Esophagus muscularis mucosa (tissue), 4 donors: ENCODE results near the gene BAIAP2. TPM values are rescaled to one million over a fixed set of nuclear protein-coding genes. Genes with fewer than 3 reads are reported as not detected.

Source experiments
- DNase-seq: peaks from one replicate; pipeline ENCODE4 v3.0.0-alpha.2; 2017; ENCODE audit errors: extremely low spot score
- H3K27ac ChIP-seq, 4 donors: fragments of 200-600 bp; sonication (generic); replicated peaks in 1 of 4; 1 replicate in 3 of 4; 2 replicates in 1 of 4; pipeline ENCODE4 v1.5.1; 2016 to 2019; ENCODE audit warnings: mild to moderate bottlenecking in 1 of 4
- H3K27me3 ChIP-seq, 4 donors: fragments of 200-600 bp; sonication (generic); one replicate each; pipeline versions ENCODE4 v1.5.1 to v1.6.0; 2016 to 2019
- H3K36me3 ChIP-seq, 4 donors: fragments of 200-600 bp; sonication (generic); one replicate each; pipeline ENCODE4 v1.5.1; 2016 to 2019
- H3K4me1 ChIP-seq, 4 donors: fragments of 200-600 bp; sonication (generic); one replicate each; pipeline ENCODE4 v1.5.1; 2016 to 2019
- H3K4me3 ChIP-seq, 4 donors: fragments of 200-600 bp; sonication (generic); 1 replicate in 2 of 4; 2 replicates in 2 of 4; pipeline ENCODE4 v1.5.1; 2016 to 2019; ENCODE audit warnings: mild to moderate bottlenecking in 4 of 4, moderate library complexity in 1 of 4
- H3K9me3 ChIP-seq, 4 donors: fragments of 200-600 bp; sonication (generic); 1 replicate in 3 of 4; 2 replicates in 1 of 4; pipeline ENCODE4 v1.5.1; 2016 to 2019
- EP300 ChIP-seq: sonication (generic); formaldehyde crosslinking; IDR thresholded peaks from one replicate; pipeline ENCODE4 v1.6.1; 2017; ENCODE audit warnings: antibody characterized with exemption
- POLR2A ChIP-seq: fragments of 450-650 bp; IDR thresholded peaks from one replicate; pipeline ENCODE4 v1.6.1; 2017; ENCODE audit warnings: antibody characterized with exemption, moderate library complexity, mild to moderate bottlenecking, low read depth
- POLR2AphosphoS5 ChIP-seq, 2 donors: sonication (generic); formaldehyde crosslinking; IDR thresholded peaks; one replicate each; pipeline ENCODE4 v1.6.1; 2017; ENCODE audit warnings: antibody characterized with exemption in 2 of 2
- WGBS: methylation state at CpG from one replicate; pipeline ENCODE4 v1.1.5; 2018; 5-methylcytosine and 5-hydroxymethylcytosine counted together
- intact Hi-C: fragments of 100-400 bp; cut with DNase I; formaldehyde crosslinking; loops from one replicate; pipeline ENCODE4 v1.15.1; 2023
- total RNA-seq, 4 donors: library from RNA; depleted of rRNA; stranded (reverse); fragments of >200 nt; gene quantifications; one replicate each; pipeline versions ENCODE4 v1.1.0 to v1.2.1, GENCODE V29; 2016
- TF ChIP-seq, protein P1 (sequence below), 3 experiments: fragments of 200-600 bp in 2 of 3; fragments of 450-650 bp in 1 of 3; sonication (generic) in 2 of 3; IDR thresholded peaks; one replicate each; pipeline ENCODE4 v1.5.1; 2017 to 2019; ENCODE audit warnings: antibody characterized with exemption in 3 of 3, mild to moderate bottlenecking in 2 of 3, moderate library complexity in 1 of 3

Gene BAIAP2
- total RNA-seq, 4 donors from 2014 or later, result 31.1 to 54.5 (median 36.7) TPM

DNA sequence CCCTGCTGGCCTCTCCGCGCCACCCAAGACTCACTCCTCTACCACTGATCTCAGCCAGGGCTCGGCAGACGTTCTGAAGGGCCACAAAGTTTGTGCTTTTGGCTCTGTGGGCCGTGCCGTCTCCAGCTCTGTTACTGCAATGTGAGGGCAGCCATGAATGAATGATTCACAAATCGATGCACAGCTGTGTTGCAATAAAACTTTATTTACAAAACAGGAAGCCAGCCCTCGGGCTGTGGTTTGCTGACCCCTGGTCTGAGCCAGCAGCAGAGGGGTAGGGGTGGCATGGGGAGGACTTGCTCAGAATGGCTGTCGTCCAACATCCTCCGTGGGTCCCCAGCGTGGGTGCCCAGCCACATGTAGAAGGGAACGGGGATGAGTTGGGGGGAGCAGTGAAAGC is 67.4 kb downstream of the BAIAP2 start:
- no peak for TF ChIP-seq EP300
- TF ChIP-seq, protein P1, sequence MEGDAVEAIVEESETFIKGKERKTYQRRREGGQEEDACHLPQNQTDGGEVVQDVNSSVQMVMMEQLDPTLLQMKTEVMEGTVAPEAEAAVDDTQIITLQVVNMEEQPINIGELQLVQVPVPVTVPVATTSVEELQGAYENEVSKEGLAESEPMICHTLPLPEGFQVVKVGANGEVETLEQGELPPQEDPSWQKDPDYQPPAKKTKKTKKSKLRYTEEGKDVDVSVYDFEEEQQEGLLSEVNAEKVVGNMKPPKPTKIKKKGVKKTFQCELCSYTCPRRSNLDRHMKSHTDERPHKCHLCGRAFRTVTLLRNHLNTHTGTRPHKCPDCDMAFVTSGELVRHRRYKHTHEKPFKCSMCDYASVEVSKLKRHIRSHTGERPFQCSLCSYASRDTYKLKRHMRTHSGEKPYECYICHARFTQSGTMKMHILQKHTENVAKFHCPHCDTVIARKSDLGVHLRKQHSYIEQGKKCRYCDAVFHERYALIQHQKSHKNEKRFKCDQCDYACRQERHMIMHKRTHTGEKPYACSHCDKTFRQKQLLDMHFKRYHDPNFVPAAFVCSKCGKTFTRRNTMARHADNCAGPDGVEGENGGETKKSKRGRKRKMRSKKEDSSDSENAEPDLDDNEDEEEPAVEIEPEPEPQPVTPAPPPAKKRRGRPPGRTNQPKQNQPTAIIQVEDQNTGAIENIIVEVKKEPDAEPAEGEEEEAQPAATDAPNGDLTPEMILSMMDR (IDR thresholded peaks at IDR 0.05), result no peak
- TF ChIP-seq POLR2A, result no peak
- TF ChIP-seq POLR2AphosphoS5 (IDR thresholded peaks at IDR 0.05), result no peak
- no peak overlapping the region for H3K4me3 ChIP-seq
- WGBS, result 86% methylated on average over 12 of the region's 12 CpGs
- peaks cover 12 to 33% (median 22%) of the 10 kb centered on the region in 4 donors for H3K4me1 ChIP-seq
- H3K9me3 ChIP-seq, result no peaks in the 10 kb centered on the region
- no peak for DNase-seq
- intact Hi-C loops, result no loop called here
- H3K27ac ChIP-seq, result no peak overlapping the region
- peaks cover 12 to 75% (median 65%) of the 10 kb centered on the region in 4 donors for H3K36me3 ChIP-seq
- H3K27me3 ChIP-seq, result no peaks in the 10 kb centered on the region

DNA sequence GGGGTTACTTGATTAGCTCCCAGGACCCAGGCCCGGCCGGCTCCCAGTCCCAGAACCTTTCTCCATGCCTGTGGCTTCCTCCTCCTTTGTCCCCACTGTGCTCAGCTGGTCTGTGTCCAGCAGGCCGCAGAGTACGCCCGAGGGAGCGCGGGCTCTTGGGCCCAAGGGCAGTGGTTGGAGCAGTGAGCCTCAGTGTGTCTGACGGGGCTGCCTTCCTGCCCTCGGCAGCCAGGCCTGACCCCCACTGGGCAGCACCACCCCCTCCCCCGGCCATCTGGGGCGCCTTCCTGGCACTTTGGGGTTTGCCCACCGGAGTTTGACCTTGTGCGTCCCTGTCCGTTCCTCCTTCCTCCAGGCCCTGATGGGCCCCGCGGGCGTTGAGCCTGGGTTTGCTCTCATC is 67.9 kb downstream of the BAIAP2 start:
- Histone ChIP-seq H3K4me1 (peaks cover 7 to 28% (median 16%) of the 10 kb centered on the region in 4 donors), H3K36me3 (peaks cover 16 to 80% (median 70%) of the 10 kb centered on the region in 4 donors), H3K4me3 (no peak overlapping the region), H3K27me3 (no peaks in the 10 kb centered on the region), H3K9me3 (no peaks in the 10 kb centered on the region), H3K27ac (no peak overlapping the region)
- 88% methylated on average over 10 of the region's 17 CpGs for WGBS
- intact Hi-C loops, result no loop called here
- TF ChIP-seq EP300, result no peak
- TF ChIP-seq, protein P1 (IDR thresholded peaks at IDR 0.05), result no peak
- TF ChIP-seq POLR2A, result no peak
- TF ChIP-seq POLR2AphosphoS5 (IDR thresholded peaks at IDR 0.05), result no peak
- DNase-seq, result no peak

DNA sequence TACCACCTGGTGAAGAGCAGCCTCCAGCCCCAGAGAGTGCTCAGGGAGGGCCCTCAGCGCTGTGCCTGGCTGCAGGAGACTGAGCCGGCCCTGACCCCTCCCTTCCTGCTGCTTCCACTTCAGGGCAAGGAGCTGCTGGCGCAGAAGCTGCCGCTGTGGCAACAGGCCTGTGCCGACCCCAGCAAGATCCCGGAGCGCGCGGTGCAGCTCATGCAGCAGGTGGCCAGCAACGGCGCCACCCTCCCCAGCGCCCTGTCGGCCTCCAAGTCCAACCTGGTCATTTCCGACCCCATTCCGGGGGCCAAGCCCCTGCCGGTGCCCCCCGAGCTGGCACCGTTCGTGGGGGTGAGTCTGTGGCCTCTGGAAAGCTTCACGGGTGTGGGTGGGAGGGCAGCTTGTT is 68.4 kb downstream of the BAIAP2 start:
- intact Hi-C loops, result no loop called here
- Histone ChIP-seq H3K9me3 (no peaks in the 10 kb centered on the region), H3K4me3 (no peak overlapping the region), H3K27me3 (no peaks in the 10 kb centered on the region), H3K27ac (no peak overlapping the region), H3K4me1 (peaks cover 3 to 23% (median 11%) of the 10 kb centered on the region in 4 donors), H3K36me3 (peaks cover 21 to 85% (median 75%) of the 10 kb centered on the region in 4 donors)
- no CpG with 5 or more reads among the region's 20 CpGs for WGBS
- TF ChIP-seq POLR2AphosphoS5 (IDR thresholded peaks at IDR 0.05) (no peak), POLR2A (no peak), EP300 (no peak)
- TF ChIP-seq, protein P1 (IDR thresholded peaks at IDR 0.05), result no peak
- DNase-seq, result no peak

DNA sequence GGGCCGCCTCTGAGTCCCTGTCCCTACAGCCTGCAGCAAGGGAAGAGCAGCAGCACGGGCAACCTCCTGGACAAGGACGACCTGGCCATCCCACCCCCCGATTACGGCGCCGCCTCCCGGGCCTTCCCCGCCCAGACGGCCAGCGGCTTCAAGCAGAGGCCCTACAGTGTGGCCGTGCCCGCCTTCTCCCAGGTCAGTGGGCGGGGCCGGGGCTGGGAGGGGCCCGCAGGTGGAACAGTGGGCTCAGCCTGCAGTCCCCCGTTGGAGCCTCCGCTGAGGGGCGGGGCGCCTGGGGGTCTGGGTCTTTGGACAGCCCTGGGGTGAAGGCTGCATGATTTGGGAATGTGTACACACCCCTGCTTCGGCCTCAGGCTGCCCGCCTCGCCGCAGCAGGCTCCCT is 71.8 kb downstream of the BAIAP2 start:
- Histone ChIP-seq H3K36me3 (peaks cover 37 to 92% (median 86%) of the 10 kb centered on the region in 4 donors), H3K4me3 (no peak overlapping the region), H3K4me1 (peaks cover 0 to 6% (median 4%) of the 10 kb centered on the region in 4 donors), H3K27ac (no peak overlapping the region), H3K9me3 (no peaks in the 10 kb centered on the region), H3K27me3 (no peaks in the 10 kb centered on the region)
- no peak for DNase-seq
- WGBS, result 91% methylated on average over 13 of the region's 24 CpGs
- intact Hi-C loops, result no loop called here
- no peak for TF ChIP-seq POLR2AphosphoS5 (IDR thresholded peaks at IDR 0.05)
- TF ChIP-seq, protein P1 (IDR thresholded peaks at IDR 0.05), result no peak
- no peak for TF ChIP-seq POLR2A
- no peak for TF ChIP-seq EP300

- intact Hi-C loops, result no loop called here
- Histone ChIP-seq H3K4me3 (no peak overlapping the region), H3K27ac (no peak overlapping the region), H3K9me3 (no peaks in the 10 kb centered on the region), H3K36me3 (peaks cover 37 to 98% (median 92%) of the 10 kb centered on the region in 4 donors), H3K4me1 (no peaks in the 10 kb centered on the region), H3K27me3 (no peaks in the 10 kb centered on the region)
- TF ChIP-seq EP300 (no peak), POLR2AphosphoS5 (IDR thresholded peaks at IDR 0.05) (no peak), POLR2A (no peak)
- TF ChIP-seq, protein P1 (IDR thresholded peaks at IDR 0.05), result no peak
- no peak for DNase-seq
- WGBS, result 86% methylated on average over 8 of the region's 9 CpGs
Measured at GRCh38 chr17:81108220-81108619, 73.3 kb downstream of the BAIAP2 start.
